DND-41 (cell line): ENCODE measurements around the gene UTP14C.

Experiments
- ATAC-seq: fragments of 200-7000 bp; cut with Tn5 transposase; 3 replicates; pipeline ENCODE4 v1.9.1; 2021; ENCODE audit warnings: low read depth; ENCODE audit not compliant: insufficient read depth
- DNase-seq: peaks from one replicate; pipeline ENCODE4 v3.0.0-alpha.2; 2020
- H2AFZ ChIP-seq: 2 replicates; pipeline ENCODE4 v1.6.0; 2012; ENCODE audit warnings: low read depth, low read length
- H3K27ac ChIP-seq: 2 replicates; pipeline ENCODE4 v1.5.1; 2012; ENCODE audit warnings: low read length, inconsistent platforms
- H3K27me3 ChIP-seq: fragments of 200-600 bp; sonication (generic); 2 replicates; pipeline ENCODE4 v1.6.0; 2012; ENCODE audit warnings: low read length, mild to moderate bottlenecking, inconsistent platforms; ENCODE audit not compliant: insufficient read depth, poor library complexity
- H3K36me3 ChIP-seq: 2 replicates; pipeline ENCODE4 v1.5.1; 2012; ENCODE audit warnings: low read length, inconsistent platforms; ENCODE audit not compliant: insufficient read depth
- H3K4me1 ChIP-seq: 2 replicates; pipeline ENCODE4 v1.5.1; 2012; ENCODE audit warnings: mild to moderate bottlenecking, low read length; ENCODE audit not compliant: insufficient read depth
- H3K4me2 ChIP-seq: 2 replicates; pipeline ENCODE4 v1.6.0; 2012; ENCODE audit warnings: mild to moderate bottlenecking, moderate library complexity, low read length, inconsistent platforms; ENCODE audit not compliant: insufficient read depth
- H3K4me3 ChIP-seq, 2 experiments: fragments of 200-600 bp in 1 of 2; shearing (Covaris generic) in 1 of 2; 2 replicates each; pipeline ENCODE4 v1.5.1; 2012 to 2016; ENCODE audit warnings: inconsistent platforms in 2 of 2, low read length in 2 of 2, mild to moderate bottlenecking in 2 of 2, low read depth in 1 of 2, moderate library complexity in 1 of 2
- H3K79me2 ChIP-seq: 2 replicates; pipeline ENCODE4 v1.6.0; 2012; ENCODE audit warnings: low read length, inconsistent platforms; ENCODE audit not compliant: insufficient read depth
- H3K9ac ChIP-seq: 2 replicates; pipeline ENCODE4 v1.6.0; 2012; ENCODE audit warnings: low read depth, mild to moderate bottlenecking, inconsistent platforms, low read length, moderate library complexity
- H3K9me3 ChIP-seq: 2 replicates; pipeline ENCODE4 v1.5.1; 2012; ENCODE audit warnings: low read length, moderate library complexity, mild to moderate bottlenecking, inconsistent platforms; ENCODE audit not compliant: insufficient read depth, severe bottlenecking
- H4K20me1 ChIP-seq: 2 replicates; pipeline ENCODE4 v1.6.0; 2012; ENCODE audit warnings: low read length; ENCODE audit not compliant: insufficient read depth
- CTCF ChIP-seq: IDR thresholded peaks from 2 replicates; pipeline ENCODE4 v1.5.1; 2012; ENCODE audit warnings: borderline replicate concordance, low read length, moderate library complexity, mild to moderate bottlenecking; ENCODE audit not compliant: poor library complexity, severe bottlenecking; ENCODE audit errors: extremely low read depth
- EZH2 ChIP-seq: IDR thresholded peaks from 3 replicates; pipeline ENCODE4 v1.6.1; 2012; ENCODE audit warnings: borderline replicate concordance, low read depth, mild to moderate bottlenecking, moderate library complexity, low read length, inconsistent platforms; ENCODE audit not compliant: severe bottlenecking

Gene UTP14C

GRCh38 chr13:52025475-52026245, 1.2 kb downstream of the UTP14C start:
- Histone ChIP-seq H4K20me1 (peaks cover 16% of the 10 kb centered on the region), H3K9ac (no peak overlapping the region), H3K9me3 (no peaks in the 10 kb centered on the region), H3K4me1 (no peaks in the 10 kb centered on the region), H3K36me3 (peaks cover 61% of the 10 kb centered on the region), H3K4me3 (no peak overlapping the region), H3K79me2 (peaks cover 8% of the 10 kb centered on the region), H3K4me2 (no peak overlapping the region), H2AFZ (no peak overlapping the region), H3K27me3 (no peaks in the 10 kb centered on the region), H3K27ac (no peak overlapping the region)
- DNase-seq (no peak), ATAC-seq (no peak)
- TF ChIP-seq EZH2, result no peak
- no peak for TF ChIP-seq CTCF

DNA sequence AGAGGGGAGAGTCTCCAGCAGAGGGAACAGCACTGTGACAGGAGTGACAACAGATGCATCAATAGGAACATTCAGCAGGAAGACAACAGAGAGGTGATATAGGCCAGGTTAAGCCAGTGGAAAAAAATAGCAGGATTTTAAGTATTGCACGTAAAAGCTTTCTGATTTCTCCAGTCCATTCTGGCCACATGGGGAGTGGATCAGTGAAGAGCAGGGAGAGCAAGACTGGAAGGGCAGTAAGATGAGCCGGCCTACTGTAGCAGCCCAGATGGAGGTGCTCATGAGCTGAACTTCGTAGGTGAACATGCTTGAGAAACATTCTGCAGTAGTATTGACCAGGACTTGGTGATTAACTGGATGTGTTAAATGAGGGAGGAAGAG, 1.7 kb downstream of the UTP14C start:
- no peaks in the 10 kb centered on the region for H3K9me3 ChIP-seq
- no peak overlapping the region for H3K27ac ChIP-seq
- no peak overlapping the region for H3K9ac ChIP-seq
- peaks cover 17% of the 10 kb centered on the region for H4K20me1 ChIP-seq
- no peaks in the 10 kb centered on the region for H3K4me1 ChIP-seq
- H2AFZ ChIP-seq, result no peak overlapping the region
- no peak overlapping the region for H3K4me2 ChIP-seq
- H3K79me2 ChIP-seq, result peaks cover 4% of the 10 kb centered on the region
- H3K4me3 ChIP-seq, result no peak overlapping the region
- H3K36me3 ChIP-seq, result peaks cover 56% of the 10 kb centered on the region
- DNase-seq (no peak), ATAC-seq (no peak)
- no peaks in the 10 kb centered on the region for H3K27me3 ChIP-seq
- TF ChIP-seq CTCF, result peak; percentile 22
- TF ChIP-seq EZH2, result no peak

GRCh38 chr13:52027832-52028231, 3.3 kb downstream of the UTP14C start:
- ATAC-seq, result no peak
- Histone ChIP-seq H3K4me1 (no peaks in the 10 kb centered on the region), H3K79me2 (peaks cover 4% of the 10 kb centered on the region), H3K27me3 (no peaks in the 10 kb centered on the region), H4K20me1 (peaks cover 15% of the 10 kb centered on the region), H3K9me3 (no peaks in the 10 kb centered on the region), H3K27ac (no peak overlapping the region), H3K36me3 (peaks cover 43% of the 10 kb centered on the region; the same call in 1 of the 2 replicates), H2AFZ (no peak overlapping the region), H3K4me3 (no peak overlapping the region), H3K9ac (no peak overlapping the region), H3K4me2 (no peak overlapping the region)
- TF ChIP-seq CTCF (no peak), EZH2 (no peak)
- DNase-seq, result no peak
